GM12878 (cell line): ENCODE data around the gene SPC24.

ENCODE experiments used
- CHD1 ChIP-seq: IDR thresholded peaks from 2 replicates; pipeline ENCODE4 v1.6.1; 2012; ENCODE audit warnings: low read depth, low read length, improper control_type of control experiment
- POLR2A ChIP-seq: IDR thresholded peaks from 2 replicates; pipeline ENCODE4 v1.6.1; 2011; ENCODE audit warnings: low read depth, mild to moderate bottlenecking, low read length
- SIN3A ChIP-seq: IDR thresholded peaks from 2 replicates; pipeline ENCODE4 v1.6.1; 2012; ENCODE audit warnings: low read depth, low read length, improper control_type of control experiment
- TF ChIP-seq, protein P1 (sequence below), 3 experiments: IDR thresholded peaks in 2 of 3; conservative IDR thresholded peaks in 1 of 3; 2 replicates each; pipeline ENCODE4 v1.5.1; 2011; ENCODE audit warnings: low read depth in 3 of 3, low read length in 3 of 3, mild to moderate bottlenecking in 3 of 3, control low read depth in 2 of 3, moderate library complexity in 2 of 3, inconsistent platforms in 1 of 3, mixed read lengths in 1 of 3; ENCODE audit not compliant: control insufficient read depth in 2 of 3, insufficient read depth in 1 of 3; ENCODE audit errors: extremely low read depth in 1 of 3

DNA sequence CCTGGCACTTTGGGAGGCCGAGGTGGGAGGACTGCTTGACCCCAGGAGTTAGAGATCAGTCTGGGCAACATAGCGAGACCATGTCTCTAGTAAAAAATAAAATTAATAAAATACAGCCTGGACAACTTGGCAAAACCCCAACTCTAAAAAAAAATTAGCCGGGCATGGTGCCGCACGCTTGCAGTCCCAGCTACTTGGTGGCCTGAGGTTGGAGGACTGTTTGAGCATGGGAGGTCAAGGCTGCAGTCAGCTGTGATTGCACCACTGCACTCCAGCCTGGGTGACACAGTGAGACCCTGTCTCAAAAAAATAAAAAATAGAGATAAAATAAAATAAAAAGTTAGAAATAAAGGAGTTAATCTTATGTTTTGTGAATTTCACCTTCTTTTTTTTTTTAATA, 15.6 kb upstream of the SPC24 start:
- TF ChIP-seq CHD1: no peak
- no peak for TF ChIP-seq SIN3A
- TF ChIP-seq POLR2A: no peak
- TF ChIP-seq, protein P1, sequence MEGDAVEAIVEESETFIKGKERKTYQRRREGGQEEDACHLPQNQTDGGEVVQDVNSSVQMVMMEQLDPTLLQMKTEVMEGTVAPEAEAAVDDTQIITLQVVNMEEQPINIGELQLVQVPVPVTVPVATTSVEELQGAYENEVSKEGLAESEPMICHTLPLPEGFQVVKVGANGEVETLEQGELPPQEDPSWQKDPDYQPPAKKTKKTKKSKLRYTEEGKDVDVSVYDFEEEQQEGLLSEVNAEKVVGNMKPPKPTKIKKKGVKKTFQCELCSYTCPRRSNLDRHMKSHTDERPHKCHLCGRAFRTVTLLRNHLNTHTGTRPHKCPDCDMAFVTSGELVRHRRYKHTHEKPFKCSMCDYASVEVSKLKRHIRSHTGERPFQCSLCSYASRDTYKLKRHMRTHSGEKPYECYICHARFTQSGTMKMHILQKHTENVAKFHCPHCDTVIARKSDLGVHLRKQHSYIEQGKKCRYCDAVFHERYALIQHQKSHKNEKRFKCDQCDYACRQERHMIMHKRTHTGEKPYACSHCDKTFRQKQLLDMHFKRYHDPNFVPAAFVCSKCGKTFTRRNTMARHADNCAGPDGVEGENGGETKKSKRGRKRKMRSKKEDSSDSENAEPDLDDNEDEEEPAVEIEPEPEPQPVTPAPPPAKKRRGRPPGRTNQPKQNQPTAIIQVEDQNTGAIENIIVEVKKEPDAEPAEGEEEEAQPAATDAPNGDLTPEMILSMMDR (IDR thresholded peaks at IDR 0.05 in 2 of 3, conservative IDR thresholded peaks at IDR 0.05 in 1 of 3; ENCODE audit: control insufficient read depth in 2 of 3, extremely low read depth in 1 of 3, insufficient read depth in 1 of 3, low read depth in 3 of 3, low read length in 3 of 3): no peak
